ENCODE measurements around the gene CD79A. TPM values are rescaled to one million over a fixed set of nuclear protein-coding genes. Genes with fewer than 3 reads are reported as not detected.

CD79A gene
- 0.87 TPM in 1 of 2 replicates, not detected in the other for total RNA-seq

GRCh38 chr19:41876847-41877832, at the start of gene CD79A:
TSS of gene CD79A (plus strand) at chr19:41877279. CDS start at chr19:41877305, 26 bp downstream.

GRCh38 chr19:41844601-41845000, 32.5 kb upstream of the CD79A start, which contains the start of gene LYPD4:
TSS of gene LYPD4 (minus strand) at chr19:41844683. CDS start at chr19:41839285, 5,398 bp downstream.

GRCh38 chr19:41845001-41845050, 32.3 kb upstream of the CD79A start, which contains the start of gene DMRTC2:
TSS of gene DMRTC2 (plus strand) at chr19:41845042. CDS start at chr19:41847429, 2,387 bp downstream.

GRCh38 chr19:41859618-41860418, 17.3 kb upstream of the CD79A start, which contains the start of gene RPS19:
TSS of gene RPS19 (plus strand) at chr19:41860255. CDS start at chr19:41860775, 520 bp downstream.

GRCh38 chr19:41882568-41883462, 5.7 kb downstream of the CD79A start, which contains the start of gene ARHGEF1:
TSS of gene ARHGEF1 (plus strand) at chr19:41883184. CDS start at chr19:41888083, 4,899 bp downstream.

GRCh38 chr19:41928221-41928683, 51.2 kb downstream of the CD79A start, which contains the start of gene ERFL:
TSS of gene ERFL (minus strand) at chr19:41928449. CDS start at chr19:41912919, 15,530 bp downstream.

Small RNA genes lying within 50 kb of the gene (small RNA-seq; reads per million reads assigned to genes)
- gene MIR6797, result not detected

Other genes with a start within 250 kb of the CD79A start
- gene CEACAM7, start 189.0 kb upstream of the CD79A start, total RNA-seq, result not detected in 2 replicates
- gene CEACAM5, start 168.7 kb upstream of the CD79A start, total RNA-seq, result not detected in 2 replicates
- not detected in 2 replicates for gene CEACAM6, start 121.7 kb upstream of the CD79A start, total RNA-seq
- gene CEACAM3, start 80.7 kb upstream of the CD79A start, total RNA-seq, result not detected in 2 replicates
- gene LYPD4, start 32.6 kb upstream of the CD79A start, total RNA-seq, result not detected in 2 replicates
- gene DMRTC2, start 32.2 kb upstream of the CD79A start, total RNA-seq, result not detected in 2 replicates
- gene RPS19, start 17.0 kb upstream of the CD79A start, total RNA-seq, result 1,032 and 1,457 TPM in 2 replicates
- 46.7 and 53.2 TPM in 2 replicates for gene ARHGEF1, start 5.9 kb downstream of the CD79A start, total RNA-seq
- 0.11 TPM in 1 of 2 replicates, not detected in the other for gene ERFL, start 51.2 kb downstream of the CD79A start, total RNA-seq
- gene RABAC1, start 82.0 kb downstream of the CD79A start, total RNA-seq, result 223 and 238 TPM in 2 replicates
- 0.11 TPM in 1 of 2 replicates, not detected in the other for gene ATP1A3, start 117.0 kb downstream of the CD79A start, total RNA-seq
- 0.11 TPM in 1 of 2 replicates, not detected in the other for gene GRIK5, start 192.9 kb downstream of the CD79A start, total RNA-seq
- 19.2 and 28.1 TPM in 2 replicates for gene ZNF574, start 198.9 kb downstream of the CD79A start, total RNA-seq